Neural progenitor cell (in vitro differentiated cells): ENCODE results near the gene EPN2. TPM values are rescaled to one million over a fixed set of nuclear protein-coding genes. Genes with fewer than 3 reads are reported as not detected.

Experiments used
- DNase-seq: peaks from one replicate; pipeline ENCODE4 v3.0.0-alpha.2; 2016; ENCODE audit warnings: low spot score
- H2AFZ ChIP-seq: fragments of 200-600 bp; sonication (generic); replicated peaks from 2 replicates; pipeline ENCODE4 v1.6.1; 2016; ENCODE audit warnings: antibody characterized with exemption
- H3F3A ChIP-seq: fragments of 200-600 bp; sonication (generic); 2 replicates; pipeline ENCODE4 v1.6.1; 2016; ENCODE audit warnings: antibody characterized with exemption, low read depth
- H3K27ac ChIP-seq: fragments of 200-600 bp; sonication (generic); 2 replicates; pipeline ENCODE4 v1.5.1; 2016; ENCODE audit warnings: mild to moderate bottlenecking
- H3K27me3 ChIP-seq: fragments of 200-600 bp; sonication (generic); 2 replicates; pipeline ENCODE4 v1.6.1; 2016; ENCODE audit warnings: mild to moderate bottlenecking, moderate library complexity
- H3K36me3 ChIP-seq: fragments of 200-600 bp; sonication (generic); 2 replicates; pipeline ENCODE4 v1.5.1; 2016
- H3K4me1 ChIP-seq: fragments of 200-600 bp; sonication (generic); 2 replicates; pipeline ENCODE4 v1.6.1; 2016; ENCODE audit warnings: mixed run types
- H3K4me2 ChIP-seq: fragments of 200-600 bp; sonication (generic); 2 replicates; pipeline ENCODE4 v1.6.1; 2016
- H3K4me3 ChIP-seq: fragments of 200-600 bp; sonication (generic); 2 replicates; pipeline ENCODE4 v1.5.1; 2016
- H3K79me2 ChIP-seq: fragments of 200-600 bp; sonication (generic); 2 replicates; pipeline ENCODE4 v1.6.1; 2016; ENCODE audit warnings: low read depth
- H3K9ac ChIP-seq: fragments of 200-600 bp; sonication (generic); 2 replicates; pipeline ENCODE4 v1.6.1; 2016
- H3K9me3 ChIP-seq: fragments of 200-600 bp; sonication (generic); 2 replicates; pipeline ENCODE4 v1.5.1; 2016; ENCODE audit warnings: low read depth
- H4K20me1 ChIP-seq: fragments of 200-600 bp; sonication (generic); 2 replicates; pipeline ENCODE4 v1.6.1; 2016; ENCODE audit warnings: low read depth
- H3K27ac Mint-ChIP-seq: 3 replicates; pipeline ENCODE4 v1.8.0; 2021; ENCODE audit warnings: mixed read lengths
- H3K27me3 Mint-ChIP-seq: 2 replicates; pipeline ENCODE4 v1.8.0; 2022; ENCODE audit warnings: low read depth, mild to moderate bottlenecking, inconsistent platforms, moderate library complexity, mixed read lengths; ENCODE audit not compliant: insufficient read depth
- H3K36me3 Mint-ChIP-seq: 3 replicates; pipeline ENCODE4 v1.8.0; 2021; ENCODE audit warnings: mixed read lengths
- H3K4me1 Mint-ChIP-seq: 3 replicates; pipeline ENCODE4 v1.8.0; 2021; ENCODE audit warnings: mixed read lengths
- H3K4me3 Mint-ChIP-seq: 3 replicates; pipeline ENCODE4 v1.8.0; 2021; ENCODE audit warnings: mild to moderate bottlenecking, moderate library complexity, mixed read lengths
- H3K9me3 Mint-ChIP-seq: 3 replicates; pipeline ENCODE4 v1.8.0; 2020; ENCODE audit warnings: mixed read lengths
- EZH2 ChIP-seq: fragments of 200-600 bp; sonication (generic); IDR thresholded peaks from 2 replicates; pipeline ENCODE4 v1.6.1; 2017; ENCODE audit warnings: antibody characterized with exemption, mild to moderate bottlenecking, moderate library complexity
- EZH2phosphoT487 ChIP-seq: fragments of 200-600 bp; sonication (generic); IDR thresholded peaks from 2 replicates; pipeline ENCODE4 v1.6.1; 2017; ENCODE audit warnings: antibody characterized with exemption
- total RNA-seq: library from RNA; depleted of rRNA; stranded (reverse); fragments of >200 nt; gene quantifications from 2 replicates; pipeline ENCODE4 v1.2.3, GENCODE V29; 2015; ENCODE audit warnings: low replicate concordance
- TF ChIP-seq, protein P1 (sequence below): fragments of 200-600 bp; sonication (generic); IDR thresholded peaks from 2 replicates; pipeline ENCODE4 v1.5.1; 2017; ENCODE audit warnings: antibody characterized with exemption, mild to moderate bottlenecking

Gene EPN2
- total RNA-seq, 1 donor from 2014 or later = 30.5 TPM

DNA sequence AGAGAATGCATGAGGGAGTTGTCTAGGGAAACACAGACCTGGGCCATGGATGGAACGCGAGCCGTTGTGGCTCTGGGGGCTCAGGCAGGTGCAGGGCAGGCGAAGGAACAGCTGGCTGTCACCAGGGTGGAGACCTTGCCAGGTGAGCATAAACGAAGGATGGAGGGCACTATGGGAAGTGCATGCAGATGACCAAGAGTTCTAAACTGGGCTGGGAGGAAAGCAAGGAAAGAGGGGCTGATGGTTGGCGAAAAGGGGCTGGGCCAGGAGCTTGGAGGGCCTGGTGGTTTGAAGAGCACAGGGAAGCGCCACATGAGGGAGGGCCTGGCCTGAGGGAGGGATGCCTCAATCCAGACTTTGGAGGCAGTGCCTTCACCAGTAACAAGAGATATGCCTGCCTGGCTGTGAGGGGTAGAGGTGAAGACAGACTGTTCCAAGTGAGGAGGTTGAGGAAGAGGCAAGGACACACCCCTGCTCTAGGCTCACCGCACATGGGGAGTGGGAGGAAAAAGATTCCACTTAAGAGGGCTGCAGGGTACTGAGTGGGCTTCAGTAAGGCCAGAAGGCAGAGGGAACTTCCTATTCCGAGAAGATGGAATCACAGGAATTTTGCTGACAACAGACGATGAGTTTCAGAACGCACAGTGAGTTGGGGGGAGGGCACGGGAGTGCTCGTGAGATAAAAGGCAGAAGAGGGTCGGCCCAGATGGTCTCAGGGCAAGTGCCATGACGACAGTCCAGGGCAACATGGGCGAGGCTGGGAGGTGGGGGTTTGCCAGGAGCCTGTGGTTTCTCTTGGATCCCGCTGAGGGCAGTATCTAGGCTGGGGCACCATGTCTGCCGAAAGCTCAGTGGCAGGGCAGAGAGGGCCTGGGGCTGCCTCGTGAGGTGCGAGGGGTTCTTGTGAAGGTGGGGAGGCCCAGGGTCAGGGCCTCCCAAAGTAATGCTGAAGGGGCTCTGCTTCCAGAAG lies 104.8 kb downstream of the EPN2 start:
- no peak for TF ChIP-seq EZH2phosphoT487
- TF ChIP-seq EZH2 = no peak
- TF ChIP-seq, protein P1, sequence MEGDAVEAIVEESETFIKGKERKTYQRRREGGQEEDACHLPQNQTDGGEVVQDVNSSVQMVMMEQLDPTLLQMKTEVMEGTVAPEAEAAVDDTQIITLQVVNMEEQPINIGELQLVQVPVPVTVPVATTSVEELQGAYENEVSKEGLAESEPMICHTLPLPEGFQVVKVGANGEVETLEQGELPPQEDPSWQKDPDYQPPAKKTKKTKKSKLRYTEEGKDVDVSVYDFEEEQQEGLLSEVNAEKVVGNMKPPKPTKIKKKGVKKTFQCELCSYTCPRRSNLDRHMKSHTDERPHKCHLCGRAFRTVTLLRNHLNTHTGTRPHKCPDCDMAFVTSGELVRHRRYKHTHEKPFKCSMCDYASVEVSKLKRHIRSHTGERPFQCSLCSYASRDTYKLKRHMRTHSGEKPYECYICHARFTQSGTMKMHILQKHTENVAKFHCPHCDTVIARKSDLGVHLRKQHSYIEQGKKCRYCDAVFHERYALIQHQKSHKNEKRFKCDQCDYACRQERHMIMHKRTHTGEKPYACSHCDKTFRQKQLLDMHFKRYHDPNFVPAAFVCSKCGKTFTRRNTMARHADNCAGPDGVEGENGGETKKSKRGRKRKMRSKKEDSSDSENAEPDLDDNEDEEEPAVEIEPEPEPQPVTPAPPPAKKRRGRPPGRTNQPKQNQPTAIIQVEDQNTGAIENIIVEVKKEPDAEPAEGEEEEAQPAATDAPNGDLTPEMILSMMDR = no peak
- Mint-ChIP-seq H3K27me3 (peaks cover 3% of the 10 kb centered on the region), H3K9me3 (peaks cover 2% of the 10 kb centered on the region), H3K4me3 (no peak overlapping the region), H3K4me1 (peaks cover 32% of the 10 kb centered on the region), H3K36me3 (peaks cover 5% of the 10 kb centered on the region), H3K27ac (peak overlapping the region; percentile 64)
- no peak overlapping the region for H3K9ac ChIP-seq
- no peaks in the 10 kb centered on the region for H3K79me2 ChIP-seq
- H3K4me3 ChIP-seq = no peak overlapping the region
- H3K36me3 ChIP-seq = no peaks in the 10 kb centered on the region
- H3K4me1 ChIP-seq = peaks cover 6% of the 10 kb centered on the region
- no peak overlapping the region for H3K27ac ChIP-seq
- H2AFZ ChIP-seq = no peak overlapping the region
- no peak for DNase-seq
- peaks cover 7% of the 10 kb centered on the region for H3F3A ChIP-seq
- no peaks in the 10 kb centered on the region for H4K20me1 ChIP-seq
- H3K27me3 ChIP-seq = no peaks in the 10 kb centered on the region
- H3K9me3 ChIP-seq = no peaks in the 10 kb centered on the region
- no peak overlapping the region for H3K4me2 ChIP-seq

DNA sequence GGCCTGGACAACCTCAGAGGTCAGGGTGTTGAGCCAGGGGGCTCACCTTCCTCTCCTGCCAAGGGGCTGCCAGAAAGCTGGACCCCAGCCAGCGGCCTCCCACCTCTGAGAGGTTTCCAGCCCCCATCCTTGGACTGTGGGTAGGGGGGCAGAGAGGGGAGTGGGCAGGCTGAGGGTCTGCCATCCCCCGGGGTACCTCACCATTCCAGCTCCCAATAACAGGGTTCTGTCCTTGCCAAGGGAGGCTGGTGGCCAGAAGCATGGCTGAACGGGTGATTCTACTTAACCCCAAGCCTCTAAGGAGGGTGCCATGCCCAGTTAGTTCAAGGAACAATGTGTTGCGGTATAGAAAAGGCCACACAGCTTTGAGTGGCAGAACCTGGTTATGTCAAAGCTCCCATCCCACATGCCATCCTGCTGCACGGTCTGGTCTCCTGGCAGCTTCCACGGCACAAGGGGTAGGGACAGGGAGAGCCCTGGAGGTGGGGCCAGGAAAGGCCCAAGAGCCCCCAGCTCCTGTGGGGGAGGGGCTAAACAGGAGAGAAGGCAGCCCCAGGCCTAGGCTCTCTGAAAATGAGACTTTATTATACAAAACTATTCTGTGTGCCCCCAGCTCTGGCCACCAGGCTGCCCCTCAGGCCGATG lies 105.6 kb downstream of the EPN2 start:
- Histone ChIP-seq H3K4me1 (peaks cover 6% of the 10 kb centered on the region), H2AFZ (no peak overlapping the region), H4K20me1 (no peaks in the 10 kb centered on the region), H3K9me3 (no peaks in the 10 kb centered on the region), H3K9ac (no peak overlapping the region), H3K27me3 (no peaks in the 10 kb centered on the region), H3F3A (peaks cover 4% of the 10 kb centered on the region), H3K79me2 (no peaks in the 10 kb centered on the region), H3K36me3 (no peaks in the 10 kb centered on the region), H3K27ac (no peak overlapping the region), H3K4me2 (no peak overlapping the region), H3K4me3 (no peak overlapping the region)
- Mint-ChIP-seq H3K4me3 (no peak overlapping the region), H3K4me1 (peaks cover 30% of the 10 kb centered on the region), H3K36me3 (peaks cover 5% of the 10 kb centered on the region), H3K27me3 (peaks cover 3% of the 10 kb centered on the region), H3K27ac (no peak overlapping the region), H3K9me3 (no peaks in the 10 kb centered on the region)
- no peak for DNase-seq
- TF ChIP-seq EZH2phosphoT487 = no peak
- TF ChIP-seq, protein P1 = no peak
- no peak for TF ChIP-seq EZH2

DNA sequence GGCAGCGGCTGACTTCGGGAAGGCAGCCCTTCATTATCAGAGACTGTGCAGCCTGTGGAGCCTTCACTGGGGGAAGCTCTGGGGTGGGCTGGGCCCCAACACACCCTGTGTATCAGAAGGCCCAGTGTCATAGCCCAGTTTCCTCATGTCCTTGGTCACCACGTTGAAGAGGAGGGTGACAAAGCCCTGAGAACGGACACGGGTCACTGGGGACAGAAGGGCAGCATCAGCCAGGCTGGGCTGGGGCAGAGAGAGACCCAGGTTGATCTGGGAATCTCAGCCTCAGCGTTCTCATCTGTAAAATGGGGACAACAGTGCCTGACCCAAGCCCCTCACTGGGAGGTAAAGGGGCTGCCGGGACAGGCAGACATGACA lies 106.1 kb downstream of the EPN2 start:
- no peaks in the 10 kb centered on the region for H3K9me3 ChIP-seq
- Mint-ChIP-seq H3K36me3 (peaks cover 5% of the 10 kb centered on the region), H3K4me1 (peaks cover 31% of the 10 kb centered on the region), H3K27me3 (peaks cover 3% of the 10 kb centered on the region), H3K9me3 (no peaks in the 10 kb centered on the region), H3K4me3 (no peak overlapping the region), H3K27ac (no peak overlapping the region)
- H4K20me1 ChIP-seq = no peaks in the 10 kb centered on the region
- H3K79me2 ChIP-seq = no peaks in the 10 kb centered on the region
- no peak overlapping the region for H3K9ac ChIP-seq
- no peaks in the 10 kb centered on the region for H3K27me3 ChIP-seq
- H3K27ac ChIP-seq = no peak overlapping the region
- H3K4me2 ChIP-seq = no peak overlapping the region
- no peak overlapping the region for H3K4me3 ChIP-seq
- TF ChIP-seq, protein P1 = no peak
- H3K4me1 ChIP-seq = peaks cover 6% of the 10 kb centered on the region
- H3K36me3 ChIP-seq = no peaks in the 10 kb centered on the region
- peaks cover 4% of the 10 kb centered on the region for H3F3A ChIP-seq
- no peak overlapping the region for H2AFZ ChIP-seq
- DNase-seq = no peak
